GM19438 (cell line): Measurements from ENCODE around the gene LDLRAD4.
A peak's percentile ranks its signal among the peaks of the same experiment; 100 is the strongest.
"Not testable (repeated sequence)": the region's sequence is repeated elsewhere in the genome, so short reads cannot be mapped to it uniquely, and the experiment has no call there.

Experiments used
- ATAC-seq: cut with Tn5 transposase; IDR thresholded peaks from one replicate; pipeline ENCODE4 v1.9.1; 2021; ENCODE audit warnings: low read depth; ENCODE audit not compliant: unreplicated experiment

Gene LDLRAD4

GRCh38 chr18:13594551-13594950 is 376.0 kb downstream of the LDLRAD4 start:
- no peak for ATAC-seq

GRCh38 chr18:13597068-13597467 is 378.5 kb downstream of the LDLRAD4 start:
- no peak for ATAC-seq

- no peak for ATAC-seq
Measured at GRCh38 chr18:13598591-13598990, 380.0 kb downstream of the LDLRAD4 start.

DNA sequence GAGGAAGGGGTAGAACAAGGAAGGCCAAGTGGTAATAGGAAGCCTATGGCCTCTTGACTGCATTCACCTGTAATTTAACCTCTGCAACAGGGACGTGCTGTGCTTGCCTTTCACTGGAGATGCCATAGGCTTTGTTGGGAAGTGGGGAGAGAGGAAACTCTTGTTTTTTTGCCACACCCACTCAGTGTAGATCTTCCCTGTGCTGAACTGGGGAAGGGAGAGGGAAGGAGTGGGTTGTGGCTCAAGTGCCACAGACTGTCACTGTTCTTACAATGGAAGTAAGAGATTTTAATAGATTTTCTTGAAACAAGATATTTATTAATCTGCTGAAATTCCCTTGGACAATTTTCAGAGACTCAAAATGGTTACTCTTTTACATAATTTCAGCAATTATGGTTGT is 380.5 kb downstream of the LDLRAD4 start:
- no peak for ATAC-seq

- no peak for ATAC-seq
Measured at GRCh38 chr18:13603304-13604019, 384.9 kb downstream of the LDLRAD4 start.

GRCh38 chr18:13604786-13605185 is 386.2 kb downstream of the LDLRAD4 start:
- ATAC-seq: no peak

- no peak for ATAC-seq
Measured at GRCh38 chr18:13605477-13605876, 386.9 kb downstream of the LDLRAD4 start.

- no peak for ATAC-seq
Measured at GRCh38 chr18:13605901-13606300, 387.3 kb downstream of the LDLRAD4 start.

DNA sequence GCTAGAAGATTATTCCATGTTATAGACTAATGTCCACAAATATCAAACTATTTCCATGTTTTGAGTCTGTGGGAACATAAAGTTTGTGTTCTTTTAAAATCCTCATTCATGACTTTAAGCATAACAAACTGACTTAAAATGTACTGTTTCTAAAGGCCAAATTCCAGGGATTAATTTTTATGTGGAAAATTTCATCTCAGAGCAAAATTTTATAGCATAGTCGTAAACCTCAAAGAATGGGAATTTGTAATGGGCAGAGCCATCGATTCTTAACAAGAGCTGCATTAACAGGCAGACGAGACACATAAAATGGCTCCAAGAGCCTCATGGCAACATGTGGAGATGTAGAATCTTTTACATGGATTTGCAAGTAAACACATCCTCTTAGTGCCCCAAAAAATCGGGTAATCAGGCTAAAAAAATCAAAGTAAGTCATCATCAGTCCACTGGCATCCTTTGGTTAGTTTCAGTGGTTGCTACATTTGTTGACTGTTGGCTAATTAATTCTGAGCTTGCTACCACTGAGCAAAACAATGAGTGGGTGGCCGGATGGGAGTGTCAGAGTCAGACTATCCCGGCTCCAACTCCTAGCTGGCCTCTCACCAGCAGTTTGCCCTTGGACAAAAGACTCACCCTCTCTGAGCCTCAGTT is 388.2 kb downstream of the LDLRAD4 start:
- no peak for ATAC-seq

DNA sequence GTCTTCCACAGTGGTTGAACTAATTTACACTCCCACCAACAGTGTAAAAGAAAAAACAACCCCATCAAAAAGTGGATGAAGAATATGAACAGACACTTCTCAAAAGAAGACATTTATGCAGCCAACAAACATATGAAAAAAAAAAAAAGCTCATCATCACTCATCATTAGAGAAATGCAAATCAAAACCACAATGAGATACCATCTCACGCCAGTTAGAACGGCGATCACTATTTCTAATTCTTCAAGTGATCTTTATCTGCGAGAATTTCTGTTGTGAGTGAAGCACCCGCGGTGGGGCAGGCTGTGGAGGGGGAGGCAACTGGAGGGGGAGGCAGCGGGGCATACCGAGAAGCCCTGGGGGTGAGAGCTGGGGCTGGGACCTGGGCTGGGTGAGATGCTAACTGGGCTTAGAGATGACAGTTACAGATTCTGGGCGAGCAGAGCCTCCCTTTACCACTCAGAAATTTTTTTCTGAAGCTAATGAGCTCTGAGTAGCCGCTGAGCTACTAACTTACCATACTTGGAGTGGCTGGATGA is 389.5 kb downstream of the LDLRAD4 start:
- not testable (repeated sequence) for ATAC-seq

- ATAC-seq: no peak
Measured at GRCh38 chr18:13608791-13609532, 390.4 kb downstream of the LDLRAD4 start.

GRCh38 chr18:13610555-13611141 is 392.1 kb downstream of the LDLRAD4 start:
- ATAC-seq: no peak

- ATAC-seq: no peak
Measured at GRCh38 chr18:13611142-13611600, 392.6 kb downstream of the LDLRAD4 start.

GRCh38 chr18:13611601-13612195 is 393.1 kb downstream of the LDLRAD4 start:
- ATAC-seq: peak; percentile 11

DNA sequence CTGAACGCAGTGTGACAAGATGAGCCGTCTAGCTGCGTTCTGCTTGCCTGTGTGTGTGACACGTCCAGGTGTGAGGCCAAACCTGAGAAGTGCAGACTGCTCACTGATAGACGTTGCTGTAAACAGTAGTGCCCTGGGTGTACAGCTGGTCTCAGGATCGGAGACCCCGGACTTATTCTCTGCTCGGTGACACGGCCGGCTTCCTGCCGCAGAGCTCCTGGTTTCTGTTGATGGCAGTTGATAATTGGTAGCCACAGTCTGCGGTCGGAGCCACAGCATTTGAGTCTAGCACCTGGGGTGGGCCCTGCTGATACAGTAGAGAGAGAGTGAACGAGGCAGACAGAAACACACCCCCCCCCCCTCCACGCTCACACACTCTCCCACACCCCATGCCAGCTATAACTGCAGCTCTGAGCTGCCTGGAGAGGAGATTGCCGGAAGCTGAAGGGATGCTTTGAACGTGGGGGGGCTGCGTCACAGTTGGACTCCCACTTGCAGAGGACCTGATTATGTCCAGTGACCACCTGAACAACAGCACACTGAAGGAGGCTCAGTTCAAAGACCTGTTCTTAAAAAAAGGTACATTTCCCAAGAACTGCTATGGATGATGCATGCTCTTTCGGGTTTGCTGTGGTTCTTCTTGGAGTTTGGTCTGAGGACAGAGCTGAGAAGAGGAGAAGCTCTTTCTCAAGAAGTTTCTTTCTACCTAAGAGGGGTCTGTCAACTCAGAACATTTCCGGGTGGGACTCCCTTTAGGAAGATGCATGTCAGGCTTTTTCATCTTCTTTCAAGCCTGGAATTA is 393.8 kb downstream of the LDLRAD4 start:
- peak; percentile 68 for ATAC-seq

DNA sequence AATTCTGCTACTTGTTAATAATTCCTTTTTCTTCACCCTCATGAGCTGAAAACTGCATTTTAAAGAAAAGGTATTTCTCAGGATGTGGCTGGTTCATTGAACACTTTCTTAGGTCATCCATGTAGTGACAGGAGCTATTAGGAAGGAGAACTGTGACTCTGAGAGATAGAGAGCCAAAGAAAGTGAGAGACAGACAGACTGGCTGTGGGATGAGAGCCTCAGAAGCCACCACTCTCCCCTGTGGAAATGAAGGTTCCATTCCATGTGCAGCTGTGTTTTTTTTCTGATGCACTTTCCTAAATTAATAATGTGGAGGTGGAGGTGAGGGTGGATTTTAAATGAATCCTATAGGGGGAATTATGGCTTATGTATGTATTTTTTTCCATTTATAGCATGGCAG is 394.5 kb downstream of the LDLRAD4 start:
- ATAC-seq: no peak

DNA sequence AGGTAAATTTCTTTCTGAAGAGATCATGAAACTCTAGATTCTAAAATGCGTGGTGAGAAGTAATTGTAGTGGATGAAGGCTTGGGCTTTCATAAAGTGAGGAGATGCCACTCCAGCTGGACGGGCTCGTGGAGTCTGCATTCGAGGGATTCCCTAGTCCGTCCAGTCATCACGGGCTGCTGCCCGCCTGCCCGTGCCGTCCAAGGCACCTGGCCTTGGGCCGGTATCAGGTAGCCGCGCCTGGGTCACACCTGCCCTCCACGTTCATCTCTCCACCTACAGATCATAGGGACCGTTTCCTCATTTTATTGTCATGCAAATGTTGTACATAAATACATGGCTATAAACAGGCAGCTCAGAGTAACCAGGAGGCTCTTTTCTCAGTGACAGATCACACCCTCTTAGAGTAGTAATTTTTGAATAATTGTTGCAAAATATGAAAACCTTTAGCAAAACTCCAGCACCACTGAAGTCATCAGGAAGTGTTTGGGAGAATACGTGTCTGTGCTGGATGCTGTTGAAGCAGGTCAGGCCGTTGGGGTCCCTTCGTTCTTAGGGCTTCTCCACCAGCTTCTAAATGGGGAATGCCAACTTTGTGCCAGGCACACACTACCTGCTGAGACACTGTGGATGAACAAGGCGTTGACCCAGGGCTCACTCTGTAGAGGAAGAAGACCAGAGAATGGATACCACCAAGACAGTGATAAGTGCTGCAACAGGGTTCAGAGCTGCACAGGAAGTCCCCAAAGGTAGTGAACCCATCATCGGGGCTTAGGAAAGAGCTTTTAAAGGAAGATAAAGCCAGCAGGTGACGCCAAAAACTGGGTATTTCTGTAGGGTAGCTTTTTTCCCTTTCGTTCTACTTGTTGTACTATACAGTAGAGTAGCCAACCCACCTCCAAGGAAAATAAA is 395.3 kb downstream of the LDLRAD4 start:
- ATAC-seq: no peak

DNA sequence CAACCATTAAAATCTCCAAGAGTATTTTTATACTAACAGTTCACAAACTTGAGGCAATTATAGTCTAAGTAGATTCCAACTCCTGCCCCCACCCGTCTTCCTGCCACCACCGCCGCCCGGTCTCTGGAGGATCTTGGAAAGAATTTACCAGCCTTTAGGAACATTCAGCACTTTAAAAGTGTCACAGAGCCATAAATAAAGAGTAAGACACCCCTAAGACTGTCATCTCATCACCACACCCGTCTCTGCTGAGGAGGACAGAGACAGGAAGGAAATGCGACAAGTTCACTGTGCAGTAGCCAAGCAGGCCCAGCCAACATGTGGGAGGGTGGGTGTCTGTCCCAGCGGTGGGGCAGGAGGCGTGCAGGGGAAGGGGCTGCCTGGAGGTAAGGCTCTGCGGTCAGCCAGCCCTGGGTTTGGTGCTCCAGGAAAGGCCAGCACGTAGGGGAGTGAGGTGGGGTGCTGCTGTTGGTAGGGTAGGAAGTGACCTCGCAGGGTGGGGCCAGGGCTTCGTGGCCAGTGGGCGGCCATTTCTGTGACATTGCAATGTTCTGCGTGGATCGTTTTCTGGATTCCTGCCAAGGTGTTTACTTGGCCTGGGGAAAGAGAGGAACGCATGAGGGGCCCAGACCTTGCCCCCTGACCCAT is 396.2 kb downstream of the LDLRAD4 start:
- ATAC-seq: no peak
